Measurements from ENCODE around the gene GRIPAP1. TPM values are rescaled to one million over a fixed set of nuclear protein-coding genes. Genes with fewer than 3 reads are reported as not detected.

GRIPAP1 gene
- total and polyA plus RNA-seq, 2 of the 13 experiments (the other 11 are each of a cell fraction or from before 2014, with no cell fraction given), result 16.1 to 22.6 TPM

- TF ChIP-seq ZNF687 (CRISPR knock-in tag; IDR thresholded peaks at IDR 0.05) (peak; percentile 58; the same call in 1 of the 2 replicates), ZNF792 (CRISPR knock-in tag; IDR thresholded peaks at IDR 0.05) (no peak), SUZ12 (IDR thresholded peaks at IDR 0.05; ENCODE audit: low read depth, low read length) (no peak), DBP (CRISPR knock-in tag; IDR thresholded peaks at IDR 0.05; ENCODE audit: not compliant biosample characterization) (no peak), CHD2 (IDR thresholded peaks at IDR 0.05; ENCODE audit: low read depth, low read length) (no peak), SMC3 (IDR thresholded peaks at IDR 0.05; ENCODE audit: low read length) (peak; percentile 28; the same call in 1 of the 2 replicates), ZNF326 (CRISPR knock-in tag; IDR thresholded peaks at IDR 0.05; ENCODE audit: borderline replicate concordance) (no peak), ZNF761 (CRISPR knock-in tag; conservative IDR thresholded peaks at IDR 0.05) (no peak), ZFP1 (CRISPR knock-in tag; IDR thresholded peaks at IDR 0.05) (no peak), KDM3A (CRISPR knock-in tag; IDR thresholded peaks at IDR 0.05; ENCODE audit: low read depth) (no peak), EED (CRISPR knock-in tag; IDR thresholded peaks at IDR 0.05) (no peak), FOSL1 (CRISPR knock-in tag; IDR thresholded peaks at IDR 0.05; ENCODE audit: borderline replicate concordance) (no peak), MEIS1 (CRISPR knock-in tag; IDR thresholded peaks at IDR 0.05; ENCODE audit: borderline replicate concordance) (no peak), TOPORS (CRISPR knock-in tag; IDR thresholded peaks at IDR 0.05) (no peak), ZSCAN25 (CRISPR knock-in tag; IDR thresholded peaks at IDR 0.05) (no peak), ZNF430 (CRISPR knock-in tag; IDR thresholded peaks at IDR 0.05) (no peak; the same call in 1 of the 2 replicates), SATB2 (CRISPR knock-in tag; IDR thresholded peaks at IDR 0.05) (no peak), ZNF333 (CRISPR knock-in tag; IDR thresholded peaks at IDR 0.05; ENCODE audit: borderline replicate concordance) (no peak), SNAI1 (CRISPR knock-in tag; IDR thresholded peaks at IDR 0.05; ENCODE audit: borderline replicate concordance) (no peak), NR1H2 (CRISPR knock-in tag; IDR thresholded peaks at IDR 0.05; ENCODE audit: borderline replicate concordance, low read depth) (no peak), LBX2 (CRISPR knock-in tag; IDR thresholded peaks at IDR 0.05; ENCODE audit: borderline replicate concordance) (no peak)
- TF ChIP-seq, protein P1, sequence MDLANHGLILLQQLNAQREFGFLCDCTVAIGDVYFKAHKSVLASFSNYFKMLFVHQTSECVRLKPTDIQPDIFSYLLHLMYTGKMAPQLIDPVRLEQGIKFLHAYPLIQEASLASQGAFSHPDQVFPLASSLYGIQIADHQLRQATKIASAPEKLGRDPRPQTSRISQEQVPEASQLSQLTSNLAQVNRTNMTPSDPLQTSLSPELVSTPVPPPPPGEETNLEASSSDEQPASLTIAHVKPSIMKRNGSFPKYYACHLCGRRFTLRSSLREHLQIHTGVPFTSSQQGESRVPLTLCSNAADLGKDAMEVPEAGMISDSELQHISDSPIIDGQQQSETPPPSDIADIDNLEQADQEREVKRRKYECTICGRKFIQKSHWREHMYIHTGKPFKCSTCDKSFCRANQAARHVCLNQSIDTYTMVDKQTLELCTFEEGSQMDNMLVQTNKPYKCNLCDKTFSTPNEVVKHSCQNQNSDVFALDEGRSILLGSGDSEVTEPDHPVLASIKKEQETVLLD (CRISPR knock-in tag; IDR thresholded peaks at IDR 0.05; ENCODE audit: low read depth), result no peak
- TF ChIP-seq, protein P2, sequence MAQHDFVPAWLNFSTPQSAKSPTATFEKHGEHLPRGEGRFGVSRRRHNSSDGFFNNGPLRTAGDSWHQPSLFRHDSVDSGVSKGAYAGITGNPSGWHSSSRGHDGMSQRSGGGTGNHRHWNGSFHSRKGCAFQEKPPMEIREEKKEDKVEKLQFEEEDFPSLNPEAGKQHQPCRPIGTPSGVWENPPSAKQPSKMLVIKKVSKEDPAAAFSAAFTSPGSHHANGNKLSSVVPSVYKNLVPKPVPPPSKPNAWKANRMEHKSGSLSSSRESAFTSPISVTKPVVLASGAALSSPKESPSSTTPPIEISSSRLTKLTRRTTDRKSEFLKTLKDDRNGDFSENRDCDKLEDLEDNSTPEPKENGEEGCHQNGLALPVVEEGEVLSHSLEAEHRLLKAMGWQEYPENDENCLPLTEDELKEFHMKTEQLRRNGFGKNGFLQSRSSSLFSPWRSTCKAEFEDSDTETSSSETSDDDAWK (CRISPR knock-in tag; IDR thresholded peaks at IDR 0.05), result no peak
Observed at GRCh38 chrX:49043220-49043986, 41.3 kb upstream of the GRIPAP1 start, which contains the start of gene TFE3 (continued).
